NCI-H446 (cell line): Measurements from ENCODE around the gene GRAMD4.
"Not testable (repeated sequence)": the region's sequence is repeated elsewhere in the genome, so short reads cannot be mapped to it uniquely, and the experiment has no call there.

Experiments used
- DNase-seq, 2 experiments: peaks; one replicate each; lab custom pipeline; 2025; lab: John Stamatoyannopoulos, UW

Gene GRAMD4

GRCh38 chr22:46620588-46621242 lies 529 bp downstream of the GRAMD4 start:
- DNase-seq: no peak

DNA sequence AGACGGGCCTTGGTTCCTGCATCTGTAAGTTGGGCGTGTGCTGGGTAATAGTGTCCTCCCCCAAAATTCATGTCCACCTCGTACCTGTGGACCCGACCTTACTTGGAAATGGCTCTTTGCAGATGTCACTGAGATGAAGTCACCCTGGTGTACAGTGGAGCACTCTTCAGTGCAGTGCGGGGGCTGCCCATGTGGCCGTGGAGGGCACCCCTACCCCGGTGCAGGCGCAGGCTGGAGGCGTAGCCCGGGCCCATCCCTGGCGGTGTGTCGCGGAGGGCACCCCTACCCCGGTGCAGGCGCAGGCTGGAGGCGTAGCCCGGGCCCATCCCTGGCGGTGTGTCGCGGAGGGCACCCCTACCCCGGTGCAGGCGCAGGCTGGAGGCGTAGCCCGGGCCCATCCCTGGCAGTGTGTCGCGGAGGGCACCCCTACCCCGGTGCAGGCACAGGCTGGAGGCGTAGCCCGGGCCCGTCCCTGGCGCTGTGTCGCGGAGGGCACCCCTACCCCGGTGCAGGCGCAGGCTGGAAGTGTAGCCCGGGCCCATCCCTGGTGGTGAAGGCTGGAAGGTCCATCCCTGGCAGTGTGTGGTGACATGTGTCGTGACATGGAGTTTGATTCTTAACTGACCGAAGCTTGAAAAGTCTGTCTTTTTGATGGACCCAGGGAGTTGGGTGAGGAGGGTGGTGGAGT lies 1.2 kb downstream of the GRAMD4 start:
- DNase-seq: not testable (repeated sequence)

GRCh38 chr22:46622081-46622521 lies 1.9 kb downstream of the GRAMD4 start:
- DNase-seq: no peak

- DNase-seq: no peak
These were observed 5.1 kb downstream of the GRAMD4 start for GRCh38 chr22:46625113-46625842.

DNA sequence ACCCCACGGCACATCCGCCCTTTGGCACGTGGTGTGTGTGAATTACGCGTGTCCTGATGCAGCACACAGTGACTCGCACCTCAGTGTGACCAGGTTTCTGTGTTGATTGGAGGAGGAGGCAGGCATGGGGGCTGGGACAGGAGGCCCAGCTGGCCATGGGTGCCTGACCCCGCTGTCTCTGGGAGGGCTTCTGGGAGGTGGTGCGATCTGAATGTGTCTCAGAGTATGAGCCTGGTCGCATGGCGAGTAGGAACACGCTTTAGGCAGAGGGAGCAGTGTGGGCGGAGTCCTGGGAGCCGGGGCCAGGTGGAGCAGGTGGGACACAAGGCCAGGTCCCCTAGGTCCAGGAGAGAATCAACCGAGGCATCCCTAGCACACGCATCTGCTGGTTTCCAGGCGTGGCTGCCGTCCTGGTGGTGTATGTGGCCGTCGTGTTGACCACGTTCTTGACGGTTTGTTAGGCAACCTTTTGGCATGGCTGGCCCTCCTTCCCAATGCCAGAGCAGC lies 5.7 kb downstream of the GRAMD4 start:
- DNase-seq: no peak

DNA sequence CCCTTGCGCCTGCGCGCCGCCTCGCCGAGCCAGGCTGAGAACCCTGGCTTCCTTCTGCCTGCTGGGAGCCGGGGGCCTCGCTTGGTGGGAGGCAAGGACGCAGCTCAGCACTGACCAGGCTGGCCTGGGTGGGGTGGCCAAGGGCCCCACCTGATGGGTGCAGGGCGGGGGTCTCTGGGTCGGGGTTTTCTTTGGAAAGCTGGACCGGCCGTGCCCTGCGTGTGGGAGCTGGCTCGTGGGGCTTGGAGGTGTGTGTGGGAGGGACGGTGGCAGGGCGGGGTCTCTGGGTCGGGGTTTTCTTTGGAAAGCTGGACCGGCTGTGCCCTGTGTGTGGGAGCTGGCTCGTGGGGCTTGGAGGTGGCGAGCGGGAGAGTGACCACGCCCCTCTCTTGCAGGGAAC lies 6.2 kb downstream of the GRAMD4 start:
- no peak for DNase-seq

DNA sequence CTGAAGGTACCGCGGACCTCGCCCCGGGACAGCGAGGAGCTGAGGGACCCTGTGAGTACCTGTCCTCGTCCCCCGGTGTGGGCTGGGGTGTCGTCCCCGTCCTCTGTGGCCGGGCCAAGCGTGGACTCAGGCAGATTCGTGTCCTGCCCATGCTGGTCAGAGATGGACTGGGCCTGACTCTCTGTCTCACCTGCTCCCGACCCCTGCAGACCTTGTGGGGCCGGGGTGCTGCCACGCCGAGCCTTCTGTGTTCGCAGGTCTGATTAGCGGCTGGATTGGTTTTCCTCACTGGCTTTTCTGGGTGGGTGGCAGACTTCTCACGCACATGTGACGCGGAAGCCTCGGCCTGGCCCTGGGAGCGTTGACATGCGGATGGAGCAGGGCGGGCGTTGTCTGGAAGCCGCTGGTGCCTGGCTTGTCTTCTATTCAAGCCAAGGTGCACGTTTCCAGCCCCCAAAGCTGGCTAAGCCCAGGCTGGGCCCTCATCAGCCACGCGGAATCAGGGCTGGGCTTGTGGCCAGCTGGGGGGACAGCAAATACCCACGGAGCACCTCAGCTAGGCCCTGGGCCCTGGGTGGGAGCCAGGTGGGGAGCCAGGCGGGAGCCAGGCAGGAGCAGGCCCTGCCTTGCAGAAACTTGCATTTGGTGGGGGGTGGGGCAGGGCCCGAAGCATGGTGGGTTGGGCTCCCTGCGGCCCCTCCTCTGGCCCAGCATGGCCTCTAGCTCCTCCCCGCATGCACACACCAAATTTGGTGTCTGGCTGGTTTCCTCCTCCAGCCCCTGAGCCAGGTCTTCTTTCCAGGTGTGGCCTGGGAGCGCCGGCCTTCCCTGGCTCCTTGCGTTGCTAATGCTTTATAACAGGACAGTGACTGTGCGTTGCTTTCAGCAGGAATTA lies 7.0 kb downstream of the GRAMD4 start:
- DNase-seq: no peak

DNA sequence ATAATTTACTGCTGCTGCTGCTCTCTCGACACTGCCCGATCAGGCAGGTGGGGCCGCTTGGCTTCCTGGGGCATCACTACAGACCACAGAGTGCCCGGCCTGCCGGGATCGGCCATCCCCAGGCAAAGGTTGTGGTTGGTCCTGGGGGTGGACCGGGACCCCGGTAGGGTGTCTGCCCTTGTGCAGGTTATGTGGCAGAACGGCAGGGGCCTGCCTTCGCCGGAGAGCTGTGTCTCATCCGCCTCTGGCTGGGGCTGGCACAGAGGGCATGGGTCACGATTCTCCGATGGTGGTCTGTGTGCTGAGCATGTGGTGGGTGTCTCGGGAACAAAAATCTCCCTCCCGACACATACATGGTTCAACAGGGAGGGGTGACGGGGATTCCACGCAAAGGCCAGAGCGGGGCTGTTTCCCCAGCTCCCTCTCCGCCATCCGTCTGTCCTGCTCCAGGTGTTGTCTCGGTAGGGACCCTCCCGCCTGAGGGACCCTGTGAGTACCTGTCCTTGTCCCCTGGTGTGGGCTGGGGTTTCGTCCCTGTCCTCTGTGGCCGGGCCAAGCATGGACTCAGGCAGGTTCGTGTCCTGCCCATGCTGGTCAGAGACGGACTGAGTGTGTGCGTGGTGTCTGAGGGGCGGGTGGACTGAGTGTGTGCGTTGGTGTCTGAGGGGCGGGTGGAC lies 7.8 kb downstream of the GRAMD4 start:
- DNase-seq: no peak

DNA sequence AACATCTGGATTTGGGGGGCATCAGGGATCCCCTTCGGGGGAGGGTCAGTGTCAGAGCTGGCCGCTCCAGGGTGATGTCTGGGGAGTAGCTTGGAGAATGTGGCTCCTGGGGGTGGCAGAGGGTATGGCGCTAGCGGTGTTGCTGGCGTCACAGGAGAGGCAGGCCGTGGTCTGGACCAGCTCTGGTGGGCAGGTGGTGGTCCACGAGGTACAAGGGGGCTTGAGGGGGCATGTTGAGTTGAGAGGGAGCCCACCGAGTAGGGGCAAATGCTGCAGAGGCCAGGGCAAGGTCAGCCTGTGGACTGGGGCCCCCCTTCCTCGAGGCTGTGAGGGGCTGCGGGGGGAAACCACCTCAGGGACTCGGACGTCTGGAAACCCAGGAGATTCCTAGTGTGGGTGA lies 8.6 kb downstream of the GRAMD4 start:
- no peak for DNase-seq

DNA sequence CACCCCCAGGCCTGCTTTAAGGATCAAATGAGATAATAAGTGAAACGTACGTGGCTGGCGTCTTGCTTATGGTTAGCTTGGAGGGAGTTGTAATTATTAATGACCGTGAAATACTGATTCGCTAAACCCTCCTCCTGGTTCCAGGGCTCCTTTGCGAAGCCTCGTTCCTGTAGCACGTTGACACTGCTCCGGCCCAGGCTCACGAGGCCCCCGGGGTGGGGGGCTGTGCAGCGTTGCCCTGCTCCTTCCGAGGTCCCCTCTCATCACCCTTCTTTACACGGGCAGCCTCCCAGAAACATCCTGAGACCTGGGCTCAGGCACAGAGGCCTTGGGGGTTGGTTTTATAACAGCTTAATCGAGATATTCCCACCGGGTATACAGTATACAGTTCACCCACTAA lies 9.1 kb downstream of the GRAMD4 start:
- no peak for DNase-seq

GRCh38 chr22:46631113-46631512 lies 10.9 kb downstream of the GRAMD4 start:
- DNase-seq: no peak

- no peak for DNase-seq
These were observed 12.6 kb downstream of the GRAMD4 start for GRCh38 chr22:46632646-46633249.

- no peak for DNase-seq
These were observed 13.2 kb downstream of the GRAMD4 start for GRCh38 chr22:46633334-46633890.

GRCh38 chr22:46634011-46634699 lies 14.0 kb downstream of the GRAMD4 start:
- no peak for DNase-seq

DNA sequence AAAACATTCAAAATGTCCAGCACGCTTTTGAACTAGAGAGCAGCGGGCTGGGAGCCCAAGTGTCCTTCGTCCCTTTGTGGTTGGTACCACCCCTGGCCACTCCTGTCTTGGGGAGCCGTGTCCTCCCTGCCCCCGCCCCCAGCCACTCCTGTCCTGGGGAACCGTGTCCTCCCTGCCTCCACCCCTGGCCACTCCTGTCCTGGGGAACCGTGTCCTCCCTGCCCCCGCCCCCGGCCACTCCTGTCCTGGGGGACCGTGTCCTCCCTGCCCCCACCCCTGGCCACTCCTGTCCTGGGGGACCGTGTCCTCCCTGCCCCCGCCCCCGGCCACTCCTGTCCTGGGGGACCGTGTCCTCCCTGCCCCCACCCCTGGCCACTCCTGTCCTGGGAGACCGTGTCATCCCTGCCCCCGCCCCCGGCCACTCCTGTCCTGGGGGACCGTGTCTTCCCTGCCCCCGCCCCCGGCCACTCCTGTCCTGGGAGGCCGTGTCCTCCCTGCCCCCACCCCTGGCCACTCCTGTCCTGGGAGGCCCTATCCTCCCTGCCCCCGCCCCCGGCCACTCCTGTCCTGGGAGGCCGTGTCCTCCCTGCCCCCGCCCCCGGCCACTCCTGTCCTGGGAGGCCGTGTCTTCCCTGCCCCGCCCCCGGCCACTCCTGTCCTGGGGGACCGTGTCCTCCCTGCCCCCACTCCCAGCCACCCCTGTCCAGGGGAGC lies 14.9 kb downstream of the GRAMD4 start:
- DNase-seq: not testable (repeated sequence)

GRCh38 chr22:46635756-46636155 lies 15.6 kb downstream of the GRAMD4 start:
- DNase-seq: no peak

- DNase-seq: no peak
These were observed 16.2 kb downstream of the GRAMD4 start for GRCh38 chr22:46636221-46637002.
